Osteocyte (in vitro differentiated cells): ENCODE results near the gene ATE1. TPM values are rescaled to one million over a fixed set of nuclear protein-coding genes. Genes with fewer than 3 reads are reported as not detected.

Experiments
- DNase-seq: peaks from one replicate; pipeline ENCODE4 v3.0.0; 2021; ENCODE audit warnings: mixed read lengths; ENCODE audit not compliant: unreplicated experiment; ENCODE audit errors: extremely low spot score
- H3K27ac Mint-ChIP-seq: one replicate; pipeline ENCODE4 v1.8.0; 2021; ENCODE audit warnings: mild to moderate bottlenecking, mixed read lengths; ENCODE audit not compliant: unreplicated experiment
- H3K27me3 Mint-ChIP-seq: one replicate; pipeline ENCODE4 v1.8.0; 2021; ENCODE audit warnings: mixed read lengths; ENCODE audit not compliant: unreplicated experiment
- H3K36me3 Mint-ChIP-seq: one replicate; pipeline ENCODE4 v1.8.0; 2021; ENCODE audit warnings: mixed read lengths; ENCODE audit not compliant: unreplicated experiment
- H3K4me1 Mint-ChIP-seq: one replicate; pipeline ENCODE4 v1.8.0; 2021; ENCODE audit warnings: mixed read lengths; ENCODE audit not compliant: unreplicated experiment
- H3K4me3 Mint-ChIP-seq: one replicate; pipeline ENCODE4 v1.8.0; 2021; ENCODE audit warnings: mild to moderate bottlenecking, moderate library complexity, mixed read lengths; ENCODE audit not compliant: unreplicated experiment
- H3K9me3 Mint-ChIP-seq: one replicate; pipeline ENCODE4 v1.8.0; 2021; ENCODE audit warnings: mixed read lengths; ENCODE audit not compliant: unreplicated experiment
- CTCF ChIP-seq: fragments of 200-600 bp; sonication (generic); IDR thresholded peaks from 2 replicates; pipeline ENCODE4 v1.5.0; 2021; ENCODE audit warnings: antibody characterized with exemption, mild to moderate bottlenecking, moderate library complexity
- total RNA-seq: library from RNA; stranded (reverse); gene quantifications from 2 replicates; pipeline ENCODE4 v1.2.1, GENCODE V29; 2021

The ATE1 gene
- total RNA-seq, 1 donor from 2014 or later = 29.0 TPM

- H3K36me3 Mint-ChIP-seq = peaks cover 8% of the 10 kb centered on the region
- no peak for TF ChIP-seq CTCF
- H3K27ac Mint-ChIP-seq = no peak overlapping the region
- no peak for DNase-seq
- no peak overlapping the region for H3K4me3 Mint-ChIP-seq
- no peaks in the 10 kb centered on the region for H3K4me1 Mint-ChIP-seq
- H3K27me3 Mint-ChIP-seq = no peaks in the 10 kb centered on the region
- no peaks in the 10 kb centered on the region for H3K9me3 Mint-ChIP-seq
Observed at GRCh38 chr10:121822724-121823123, 105.1 kb downstream of the ATE1 start.

- H3K36me3 Mint-ChIP-seq = peaks cover 6% of the 10 kb centered on the region
- no peaks in the 10 kb centered on the region for H3K4me1 Mint-ChIP-seq
- H3K4me3 Mint-ChIP-seq = no peak overlapping the region
- no peak for DNase-seq
- no peak for TF ChIP-seq CTCF
- no peaks in the 10 kb centered on the region for H3K27me3 Mint-ChIP-seq
- H3K27ac Mint-ChIP-seq = no peak overlapping the region
- no peaks in the 10 kb centered on the region for H3K9me3 Mint-ChIP-seq
Observed at GRCh38 chr10:121822180-121822579, 105.7 kb downstream of the ATE1 start.

GRCh38 chr10:121819049-121819448 lies 108.8 kb downstream of the ATE1 start:
- H3K9me3 Mint-ChIP-seq = no peaks in the 10 kb centered on the region
- H3K4me1 Mint-ChIP-seq = no peaks in the 10 kb centered on the region
- H3K4me3 Mint-ChIP-seq = no peak overlapping the region
- no peak overlapping the region for H3K27ac Mint-ChIP-seq
- TF ChIP-seq CTCF = no peak
- H3K27me3 Mint-ChIP-seq = no peaks in the 10 kb centered on the region
- DNase-seq = no peak
- H3K36me3 Mint-ChIP-seq = peaks cover 2% of the 10 kb centered on the region

- peaks cover 2% of the 10 kb centered on the region for H3K36me3 Mint-ChIP-seq
- TF ChIP-seq CTCF = no peak
- no peaks in the 10 kb centered on the region for H3K4me1 Mint-ChIP-seq
- H3K27ac Mint-ChIP-seq = no peak overlapping the region
- no peak for DNase-seq
- no peaks in the 10 kb centered on the region for H3K27me3 Mint-ChIP-seq
- H3K9me3 Mint-ChIP-seq = no peaks in the 10 kb centered on the region
- H3K4me3 Mint-ChIP-seq = no peak overlapping the region
Observed at GRCh38 chr10:121818599-121818998, 109.2 kb downstream of the ATE1 start.

- Mint-ChIP-seq H3K36me3 (no peaks in the 10 kb centered on the region), H3K27ac (no peak overlapping the region), H3K27me3 (no peaks in the 10 kb centered on the region), H3K4me1 (no peaks in the 10 kb centered on the region), H3K4me3 (no peak overlapping the region), H3K9me3 (no peaks in the 10 kb centered on the region)
- TF ChIP-seq CTCF = no peak
- no peak for DNase-seq
Observed at GRCh38 chr10:121816197-121816596, 111.6 kb downstream of the ATE1 start.
